AG04450 (cell line): ENCODE measurements around the gene HPS1. TPM values are rescaled to one million over a fixed set of nuclear protein-coding genes. Genes with fewer than 3 reads are reported as not detected.

Source experiments
- CTCF ChIA-PET: fragments of 300-600, 350-600 bp; formaldehyde crosslinking; extraction: SDS; loops from one replicate; lab custom pipeline; 2022; ENCODE audit warnings: antibody characterized with exemption, inconsistent platforms; lab: Charles Lee
- POLR2A ChIA-PET: fragments of 350-600 bp; formaldehyde crosslinking; extraction: SDS; loops from one replicate; lab custom pipeline; 2021; ENCODE audit warnings: antibody characterized with exemption, inconsistent platforms; lab: Yijun Ruan, JAX
- DNase-seq: peaks from one replicate; pipeline ENCODE4 v3.0.0-alpha.2; 2011; ENCODE audit warnings: low read depth, low spot score
- H3K27ac ChIP-seq: one replicate; pipeline ENCODE4 v1.5.1; 2012; ENCODE audit warnings: low read depth, low read length, control low read depth
- H3K27me3 ChIP-seq: one replicate; pipeline ENCODE4 v1.6.0; 2012; ENCODE audit warnings: low read length; ENCODE audit not compliant: control insufficient read depth, insufficient read depth
- H3K4me3 ChIP-seq: 2 replicates; pipeline ENCODE4 v1.5.1; 2011; ENCODE audit warnings: mild to moderate bottlenecking, low read depth, low read length, control low read depth
- H3K9me3 ChIP-seq: 2 replicates; pipeline ENCODE4 v1.5.1; 2012; ENCODE audit warnings: low read length; ENCODE audit not compliant: control insufficient read depth, insufficient read depth
- CTCF ChIP-seq: IDR thresholded peaks from 2 replicates; pipeline ENCODE4 v1.5.1; 2011; ENCODE audit warnings: low read depth, low read length, control low read depth, inconsistent platforms
- polyA plus RNA-seq: library from polyadenylated mRNA; depleted of rRNA; stranded (reverse); fragments of >200 nt; gene quantifications from 2 replicates; pipeline ENCODE4 v1.2.3, GENCODE V29; 2011

HPS1 gene
- polyA plus RNA-seq, 1 experiment: 56.7 TPM

DNA sequence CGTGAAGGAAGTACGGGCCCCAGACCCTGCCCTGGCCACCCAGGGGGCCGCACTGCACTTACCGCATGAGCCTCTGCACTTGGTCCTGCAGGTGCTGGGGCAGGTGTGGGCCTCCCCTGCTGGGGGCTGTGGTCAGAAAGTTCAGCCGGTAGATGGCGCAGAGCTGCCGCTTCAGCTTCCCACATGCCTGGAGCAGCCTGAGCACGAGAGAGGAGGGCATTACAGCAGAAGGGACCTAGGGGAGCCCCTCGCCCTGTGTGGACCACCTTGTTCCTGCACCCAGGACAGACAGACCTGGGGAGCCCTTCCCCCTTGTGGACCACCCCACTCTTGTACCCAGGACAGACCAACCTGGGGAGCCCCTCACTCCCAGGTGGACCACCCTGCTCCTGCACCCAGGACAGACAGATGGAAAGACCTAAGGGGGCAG is 23.0 kb downstream of the HPS1 start:
- no peak for DNase-seq
- CTCF ChIA-PET: interaction anchor here (3.0 kb wide), 1 partner anchor 11 kb away, joined by 29 read pairs; no protein-coding TSS in a partner anchor
- Histone ChIP-seq H3K27ac (no peak overlapping the region), H3K4me3 (no peak overlapping the region), H3K27me3 (no peaks in the 10 kb centered on the region), H3K9me3 (no peaks in the 10 kb centered on the region)
- POLR2A ChIA-PET: interaction anchor here (0.6 kb wide), 1 partner anchor 8 kb away, joined by 3 read pairs; no protein-coding TSS in a partner anchor
- no peak for TF ChIP-seq CTCF

- ChIA-PET POLR2A (no interaction called here), CTCF (no interaction called here)
- Histone ChIP-seq H3K27ac (no peak overlapping the region), H3K4me3 (no peak overlapping the region), H3K9me3 (no peaks in the 10 kb centered on the region), H3K27me3 (no peaks in the 10 kb centered on the region)
- no peak for TF ChIP-seq CTCF
- no peak for DNase-seq
Measured at GRCh38 chr10:98422182-98422581, 24.6 kb downstream of the HPS1 start.

DNA sequence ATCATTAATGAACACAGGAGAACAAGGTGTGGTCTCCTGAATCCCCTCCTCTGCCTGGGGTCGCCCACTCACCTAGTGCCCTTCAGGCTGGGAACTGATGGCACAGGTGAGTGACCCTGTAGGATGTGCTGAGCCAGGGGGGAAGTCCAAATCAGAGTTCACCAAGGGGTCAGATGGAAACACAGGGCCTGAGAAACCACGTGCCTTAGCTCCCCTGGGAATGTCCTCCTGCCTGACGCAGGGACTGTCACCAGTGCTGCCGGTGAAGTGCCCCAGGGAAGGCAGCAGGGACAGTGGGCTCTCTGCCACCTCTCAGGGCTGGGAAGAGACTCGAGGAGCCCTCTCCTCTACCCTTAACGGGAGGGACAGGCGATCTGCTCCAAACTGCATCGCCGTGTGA is 25.9 kb downstream of the HPS1 start:
- CTCF ChIA-PET: no interaction called here
- Histone ChIP-seq H3K27ac (no peak overlapping the region), H3K9me3 (no peaks in the 10 kb centered on the region), H3K27me3 (no peaks in the 10 kb centered on the region), H3K4me3 (no peak overlapping the region)
- DNase-seq: no peak
- TF ChIP-seq CTCF: no peak
- POLR2A ChIA-PET: interaction anchor here (0.5 kb wide), 1 partner anchor 21 kb away, joined by 3 read pairs; no protein-coding TSS in a partner anchor

GRCh38 chr10:98419469-98420261 is 27.1 kb downstream of the HPS1 start:
- CTCF ChIA-PET: no interaction called here
- TF ChIP-seq CTCF: no peak
- Histone ChIP-seq H3K27ac (no peak overlapping the region), H3K4me3 (no peak overlapping the region), H3K27me3 (no peaks in the 10 kb centered on the region), H3K9me3 (no peaks in the 10 kb centered on the region; the same call in 1 of the 2 replicates)
- DNase-seq: no peak
- POLR2A ChIA-PET: interaction anchor here (0.5 kb wide), 1 partner anchor 277 kb away, joined by 3 read pairs; no protein-coding TSS in a partner anchor
